Lower lobe of right lung (tissue), 2 donors: Measurements from ENCODE around the gene TBL1X. TPM values are rescaled to one million over a fixed set of nuclear protein-coding genes. Genes with fewer than 3 reads are reported as not detected.

ENCODE experiments used
- ATAC-seq, 2 donors: fragments of 200-7000 bp; cut with Tn5 transposase; one replicate each; pipeline ENCODE4 v1.9.1; 2020 to 2022; ENCODE audit warnings: mild to moderate bottlenecking in 2 of 2, moderate library complexity in 2 of 2
- DNase-seq: peaks from one replicate; pipeline ENCODE4 v3.0.0-alpha.2; 2020
- H3K27ac ChIP-seq: fragments of 200-600 bp; one replicate; pipeline ENCODE4 v1.8.0; 2022
- H3K27me3 ChIP-seq: fragments of 200-600 bp; one replicate; pipeline ENCODE4 v1.8.0; 2022; ENCODE audit warnings: low read depth
- H3K36me3 ChIP-seq: fragments of 200-600 bp; one replicate; pipeline ENCODE4 v1.8.0; 2022; ENCODE audit warnings: mild to moderate bottlenecking
- H3K4me1 ChIP-seq: fragments of 200-600 bp; one replicate; pipeline ENCODE4 v1.8.0; 2022
- H3K4me3 ChIP-seq: fragments of 200-600 bp; one replicate; pipeline ENCODE4 v1.8.0; 2022; ENCODE audit warnings: mild to moderate bottlenecking
- H3K9me3 ChIP-seq: fragments of 200-600 bp; one replicate; pipeline ENCODE4 v1.8.0; 2022
- CTCF ChIP-seq: fragments of 200-600 bp; IDR thresholded peaks from one replicate; pipeline ENCODE4 v1.8.0; 2022; ENCODE audit warnings: antibody characterized with exemption, mild to moderate bottlenecking
- intact Hi-C: fragments of 100-400 bp; cut with DNase I; formaldehyde crosslinking; loops from one replicate; pipeline ENCODE4 v1.11.0; 2022
- total RNA-seq: library from RNA; stranded (reverse); fragmentation: NEBNext Ultra II Directional; extraction: Animal tissue kit (Norgen Biotek cat#: 25700); gene quantifications from one replicate; pipeline ENCODE4 v1.2.1, GENCODE V29; 2021
- donor health status: DM: no; HTN: yes; CAD: no; lungs with severe emphysema.

Gene TBL1X
- total RNA-seq, 1 donor from 2014 or later, result 21.4 TPM

DNA sequence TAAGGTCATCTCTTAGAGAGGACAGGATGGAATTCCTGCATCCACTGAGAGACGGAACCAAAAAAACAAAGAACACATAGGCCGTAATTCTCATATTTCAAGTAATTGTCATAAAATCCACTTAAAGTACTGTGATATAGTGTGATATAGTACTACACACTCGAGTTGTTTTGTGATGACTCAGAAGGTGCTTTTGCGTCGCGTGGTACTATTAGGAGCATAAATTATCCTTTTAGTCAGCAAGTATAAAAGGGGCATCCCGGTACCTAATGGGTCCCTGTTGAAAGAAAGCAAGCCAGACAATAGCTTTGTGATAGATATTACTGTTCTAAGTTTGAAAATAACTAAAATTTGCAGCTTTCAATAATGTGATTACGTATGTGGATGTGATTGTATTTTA is 245.5 kb downstream of the TBL1X start:
- H3K36me3 ChIP-seq, result peaks cover 24% of the 10 kb centered on the region
- intact Hi-C loops, result no loop called here

GRCh38 chrX:9717376-9717775 is 252.5 kb downstream of the TBL1X start:
- H3K4me3 ChIP-seq, result no peak overlapping the region
- TF ChIP-seq CTCF, result no peak
- H3K9me3 ChIP-seq, result no peaks in the 10 kb centered on the region
- DNase-seq, result no peak
- no peaks in the 10 kb centered on the region for H3K4me1 ChIP-seq
- no peaks in the 10 kb centered on the region for H3K27me3 ChIP-seq
- intact Hi-C loops, result no loop called here
- no peak overlapping the region for H3K27ac ChIP-seq
- no peak for ATAC-seq
- H3K36me3 ChIP-seq, result peaks cover 7% of the 10 kb centered on the region

More for the DNA sequence above, 245.5 kb downstream of the TBL1X start:
- no peaks in the 10 kb centered on the region for H3K4me1 ChIP-seq
- no peaks in the 10 kb centered on the region for H3K27me3 ChIP-seq
- DNase-seq (no peak), ATAC-seq (no peak)
- H3K4me3 ChIP-seq, result no peak overlapping the region
- H3K27ac ChIP-seq, result no peak overlapping the region
- TF ChIP-seq CTCF, result no peak
- no peaks in the 10 kb centered on the region for H3K9me3 ChIP-seq

- Histone ChIP-seq H3K27me3 (no peaks in the 10 kb centered on the region), H3K9me3 (peaks cover 4% of the 10 kb centered on the region), H3K4me3 (no peak overlapping the region), H3K36me3 (no peaks in the 10 kb centered on the region), H3K4me1 (no peaks in the 10 kb centered on the region), H3K27ac (no peak overlapping the region)
- TF ChIP-seq CTCF, result no peak
- DNase-seq (no peak), ATAC-seq (no peak)
- intact Hi-C loops, result no loop called here
These were observed 259.9 kb downstream of the TBL1X start for GRCh38 chrX:9724711-9725110.

DNA sequence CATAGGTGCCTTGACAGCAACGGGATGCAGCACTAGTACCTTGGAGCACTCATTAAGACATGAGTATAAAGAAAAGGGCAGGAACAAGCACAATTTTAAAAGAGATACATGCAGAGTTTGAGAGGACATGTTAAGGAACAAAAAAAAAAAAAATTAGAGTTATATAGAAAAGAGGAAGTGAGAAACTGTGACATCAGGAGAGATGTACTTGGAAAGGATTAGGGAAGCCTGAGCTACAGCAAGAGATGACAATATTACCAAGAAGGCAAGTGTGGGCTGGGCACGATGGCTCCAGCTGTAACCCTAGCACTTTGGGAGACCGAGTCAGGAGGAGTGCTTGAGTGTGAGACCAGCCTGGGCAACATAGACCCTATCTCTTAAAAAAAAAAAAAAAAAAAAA is 263.4 kb downstream of the TBL1X start:
- Histone ChIP-seq H3K4me1 (no peaks in the 10 kb centered on the region), H3K9me3 (no peaks in the 10 kb centered on the region), H3K4me3 (no peak overlapping the region), H3K27me3 (no peaks in the 10 kb centered on the region), H3K27ac (no peak overlapping the region), H3K36me3 (no peaks in the 10 kb centered on the region)
- no peak for ATAC-seq
- DNase-seq, result no peak
- no peak for TF ChIP-seq CTCF
- intact Hi-C loops, result no loop called here

DNA sequence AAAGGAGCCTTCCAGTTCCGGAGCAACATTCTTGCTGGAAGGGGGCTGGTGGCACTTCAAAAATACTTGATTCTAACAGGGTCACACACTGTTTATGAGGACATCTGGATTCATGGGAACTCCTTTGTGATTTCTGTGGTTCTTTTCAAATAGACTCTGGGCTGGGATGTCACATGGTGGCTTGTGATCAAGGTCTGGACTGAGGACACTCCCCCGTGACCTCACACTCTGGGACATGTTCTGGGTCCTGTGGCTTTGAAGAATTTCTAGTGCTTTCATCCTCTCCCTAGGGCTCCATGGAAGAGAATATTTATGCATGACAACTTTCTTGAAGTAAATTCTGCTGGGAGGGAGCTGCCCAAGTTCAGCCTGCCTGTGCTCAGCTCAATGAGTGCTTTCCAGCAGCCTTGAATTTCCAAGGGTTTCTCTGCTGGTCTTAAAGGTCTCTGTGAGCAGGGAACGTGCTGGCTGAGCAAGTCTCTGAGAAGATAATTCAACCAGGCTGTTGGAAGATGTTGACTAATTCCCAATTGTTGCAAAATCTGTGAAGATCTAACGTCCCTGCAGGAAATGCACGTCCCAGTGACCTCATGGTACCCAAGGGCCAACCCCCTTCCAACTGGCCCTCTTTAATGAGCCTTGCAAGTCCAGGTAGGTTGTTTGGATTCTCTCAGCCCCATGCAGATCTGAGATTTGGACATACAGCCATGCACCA is 264.5 kb downstream of the TBL1X start:
- ATAC-seq (no peak), DNase-seq (no peak)
- Histone ChIP-seq H3K4me3 (no peak overlapping the region), H3K9me3 (no peaks in the 10 kb centered on the region), H3K4me1 (no peaks in the 10 kb centered on the region), H3K36me3 (no peaks in the 10 kb centered on the region), H3K27me3 (no peaks in the 10 kb centered on the region), H3K27ac (no peak overlapping the region)
- intact Hi-C loops, result no loop called here
- TF ChIP-seq CTCF, result no peak
